NCI-H1694 (cell line): ENCODE measurements around the gene ZIC1.

ENCODE experiments used
- DNase-seq: peaks from one replicate; lab custom pipeline; 2025; lab: John Stamatoyannopoulos, UW

Gene ZIC1

GRCh38 chr3:147380387-147380951, 28.7 kb upstream of the ZIC1 start:
- no peak for DNase-seq

- no peak for DNase-seq
These were observed 28.2 kb upstream of the ZIC1 start for GRCh38 chr3:147380977-147381376.

GRCh38 chr3:147381596-147381995, 27.6 kb upstream of the ZIC1 start:
- no peak for DNase-seq

- no peak for DNase-seq
These were observed 25.5 kb upstream of the ZIC1 start for GRCh38 chr3:147383617-147384016.

GRCh38 chr3:147384210-147385058, 24.7 kb upstream of the ZIC1 start:
- DNase-seq: no peak

- DNase-seq: no peak
These were observed 23.8 kb upstream of the ZIC1 start for GRCh38 chr3:147385059-147386012.

GRCh38 chr3:147387291-147387884, 21.8 kb upstream of the ZIC1 start:
- DNase-seq: no peak

GRCh38 chr3:147387885-147388699, 21.1 kb upstream of the ZIC1 start:
- DNase-seq: no peak

GRCh38 chr3:147388700-147389580, 20.2 kb upstream of the ZIC1 start:
- DNase-seq: no peak

GRCh38 chr3:147389717-147390116, 19.4 kb upstream of the ZIC1 start:
- DNase-seq: no peak

GRCh38 chr3:147390589-147391569, 18.3 kb upstream of the ZIC1 start:
- DNase-seq: no peak

- peak; percentile 23 for DNase-seq
These were observed 17.2 kb upstream of the ZIC1 start for GRCh38 chr3:147391781-147392624.

GRCh38 chr3:147392625-147392946, 16.6 kb upstream of the ZIC1 start:
- DNase-seq: no peak

GRCh38 chr3:147393261-147393942, 15.8 kb upstream of the ZIC1 start:
- no peak for DNase-seq

GRCh38 chr3:147393943-147394883, 15.0 kb upstream of the ZIC1 start:
- no peak for DNase-seq

- DNase-seq: no peak
These were observed 14.3 kb upstream of the ZIC1 start for GRCh38 chr3:147394884-147395225.
